ENCODE data around the gene ETF1.
"Not testable (repeated sequence)": the region's sequence is repeated elsewhere in the genome, so short reads cannot be mapped to it uniquely, and the experiment has no call there.

Gene ETF1

DNA sequence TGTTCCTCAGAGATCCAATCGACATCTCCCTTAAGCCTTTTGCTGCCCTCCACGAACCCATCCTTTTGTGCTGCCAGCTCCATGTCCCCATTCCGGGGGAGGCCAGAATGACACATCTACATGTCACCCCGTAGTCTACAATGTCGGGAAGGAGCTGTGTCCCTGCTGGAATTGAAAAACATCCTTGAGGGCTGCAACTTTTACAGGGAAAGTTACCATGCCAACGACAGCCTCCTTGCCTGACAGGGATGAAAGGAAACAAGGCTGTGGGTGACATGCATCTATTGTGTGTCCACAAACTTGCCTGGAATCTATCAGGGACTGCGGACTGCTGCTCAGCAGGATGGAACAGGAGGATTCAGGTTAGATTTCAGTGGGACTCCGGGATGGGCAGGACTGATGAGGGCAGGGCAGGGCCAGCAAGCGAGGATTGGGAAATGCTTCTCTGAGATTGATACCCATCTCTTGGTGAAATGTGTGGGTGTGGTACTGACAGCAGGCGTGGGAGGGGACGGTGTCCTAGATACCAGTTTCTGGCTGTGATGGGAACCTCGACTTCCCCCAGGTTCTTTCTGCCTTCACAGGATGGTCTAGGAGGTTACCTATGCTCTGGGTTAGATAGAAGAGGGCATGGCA, 52.3 kb downstream of the ETF1 start:
- no peak for DNase-seq (ENCODE audit: low read depth)
- no peak overlapping the region for H3K4me3 ChIP-seq (ENCODE audit: low read length)
- TF ChIP-seq, protein P1, sequence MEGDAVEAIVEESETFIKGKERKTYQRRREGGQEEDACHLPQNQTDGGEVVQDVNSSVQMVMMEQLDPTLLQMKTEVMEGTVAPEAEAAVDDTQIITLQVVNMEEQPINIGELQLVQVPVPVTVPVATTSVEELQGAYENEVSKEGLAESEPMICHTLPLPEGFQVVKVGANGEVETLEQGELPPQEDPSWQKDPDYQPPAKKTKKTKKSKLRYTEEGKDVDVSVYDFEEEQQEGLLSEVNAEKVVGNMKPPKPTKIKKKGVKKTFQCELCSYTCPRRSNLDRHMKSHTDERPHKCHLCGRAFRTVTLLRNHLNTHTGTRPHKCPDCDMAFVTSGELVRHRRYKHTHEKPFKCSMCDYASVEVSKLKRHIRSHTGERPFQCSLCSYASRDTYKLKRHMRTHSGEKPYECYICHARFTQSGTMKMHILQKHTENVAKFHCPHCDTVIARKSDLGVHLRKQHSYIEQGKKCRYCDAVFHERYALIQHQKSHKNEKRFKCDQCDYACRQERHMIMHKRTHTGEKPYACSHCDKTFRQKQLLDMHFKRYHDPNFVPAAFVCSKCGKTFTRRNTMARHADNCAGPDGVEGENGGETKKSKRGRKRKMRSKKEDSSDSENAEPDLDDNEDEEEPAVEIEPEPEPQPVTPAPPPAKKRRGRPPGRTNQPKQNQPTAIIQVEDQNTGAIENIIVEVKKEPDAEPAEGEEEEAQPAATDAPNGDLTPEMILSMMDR (conservative IDR thresholded peaks at IDR 0.05; ENCODE audit: low read depth, low read length), result no peak

DNA sequence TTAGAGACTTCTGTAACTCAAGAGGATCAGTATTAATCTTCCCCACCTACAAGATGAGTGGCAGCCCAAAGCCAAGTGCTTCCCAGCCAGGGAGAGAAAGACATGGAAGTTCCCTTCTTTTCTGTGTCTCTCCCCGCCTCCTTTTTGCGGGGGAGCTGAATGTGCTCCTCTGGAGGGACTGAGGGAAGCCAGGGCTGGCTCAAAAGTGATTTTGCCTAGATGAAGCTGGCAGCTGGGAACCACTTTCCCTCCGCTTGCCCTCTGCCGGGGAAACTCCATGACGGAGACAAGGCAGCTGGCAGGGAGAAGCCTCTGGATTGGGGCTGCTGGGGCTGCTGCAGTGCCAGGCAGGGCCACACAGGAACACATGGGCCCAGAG, 53.4 kb downstream of the ETF1 start:
- no peak overlapping the region for H3K4me3 ChIP-seq (ENCODE audit: low read length)
- DNase-seq (ENCODE audit: low read depth), result no peak
- TF ChIP-seq, protein P1 (conservative IDR thresholded peaks at IDR 0.05; ENCODE audit: low read depth, low read length), result no peak

DNA sequence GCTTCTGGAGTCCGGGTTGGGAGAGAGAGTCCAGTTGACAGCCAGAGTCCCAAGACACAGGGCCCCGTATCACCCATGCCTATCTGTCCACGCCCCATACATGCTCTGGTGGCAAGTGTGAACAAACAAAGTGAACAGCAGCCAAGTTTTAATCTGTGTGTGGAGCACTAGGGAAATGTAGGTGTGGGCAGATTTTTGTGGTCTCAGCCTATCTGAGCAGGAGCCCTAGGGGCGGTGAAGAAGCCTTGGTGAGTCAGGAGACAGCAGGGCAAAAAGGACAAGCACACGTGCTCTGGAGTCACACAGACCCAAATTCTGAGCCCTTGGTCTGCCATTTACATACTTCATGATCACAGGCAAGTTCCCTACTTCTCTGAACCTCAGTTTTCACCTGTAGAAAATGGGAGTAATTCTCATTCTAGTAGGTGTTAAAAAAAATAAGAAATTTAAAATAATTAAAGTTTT, 54.5 kb downstream of the ETF1 start:
- TF ChIP-seq, protein P1 (conservative IDR thresholded peaks at IDR 0.05; ENCODE audit: low read depth, low read length), result no peak
- no peak for DNase-seq (ENCODE audit: low read depth)
- H3K4me3 ChIP-seq (ENCODE audit: low read length), result no peak overlapping the region

DNA sequence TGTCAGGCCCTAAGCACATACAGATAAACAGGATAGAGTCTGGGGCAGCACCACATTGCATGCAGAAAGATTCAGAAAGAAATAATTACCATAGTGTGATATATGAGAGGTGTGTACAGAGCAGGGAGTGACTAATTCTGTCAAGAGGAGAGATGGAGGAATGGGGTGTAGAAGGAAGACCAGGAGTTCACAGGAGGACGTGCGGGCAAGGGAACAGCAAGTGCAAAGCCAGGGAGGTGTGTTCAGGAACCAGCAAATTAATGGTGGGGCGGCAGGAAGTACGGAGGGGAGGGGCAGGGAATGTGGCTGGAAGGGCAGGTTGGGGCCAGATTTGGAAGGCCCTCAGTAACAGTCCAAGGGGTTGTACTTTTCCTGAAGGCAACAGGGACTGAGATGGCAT, 60.4 kb downstream of the ETF1 start:
- H3K4me3 ChIP-seq (ENCODE audit: low read length), result no peak overlapping the region
- TF ChIP-seq, protein P1 (conservative IDR thresholded peaks at IDR 0.05; ENCODE audit: low read depth, low read length), result no peak
- no peak for DNase-seq (ENCODE audit: low read depth)

DNA sequence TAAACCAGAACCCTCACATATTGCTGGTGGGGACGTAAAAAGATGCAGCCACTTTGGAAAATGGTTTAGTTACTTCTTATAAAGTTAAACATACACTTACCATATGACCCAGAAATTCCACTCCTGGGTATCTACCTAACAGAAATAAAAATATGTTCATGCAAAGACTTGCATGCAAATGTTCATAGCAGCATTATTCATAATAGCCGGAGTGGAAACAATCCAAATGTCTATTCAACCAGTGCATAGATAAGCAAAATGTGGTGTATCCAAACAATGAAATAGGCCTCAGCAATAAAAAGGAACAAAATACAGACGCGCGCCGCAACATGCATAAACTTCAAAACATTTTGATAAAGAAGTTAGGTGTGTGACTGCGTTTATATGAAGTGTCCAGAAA, 66.1 kb downstream of the ETF1 start:
- DNase-seq (ENCODE audit: low read depth), result no peak
- no peak overlapping the region for H3K4me3 ChIP-seq (ENCODE audit: low read length)
- TF ChIP-seq, protein P1 (conservative IDR thresholded peaks at IDR 0.05; ENCODE audit: low read depth, low read length), result no peak

DNA sequence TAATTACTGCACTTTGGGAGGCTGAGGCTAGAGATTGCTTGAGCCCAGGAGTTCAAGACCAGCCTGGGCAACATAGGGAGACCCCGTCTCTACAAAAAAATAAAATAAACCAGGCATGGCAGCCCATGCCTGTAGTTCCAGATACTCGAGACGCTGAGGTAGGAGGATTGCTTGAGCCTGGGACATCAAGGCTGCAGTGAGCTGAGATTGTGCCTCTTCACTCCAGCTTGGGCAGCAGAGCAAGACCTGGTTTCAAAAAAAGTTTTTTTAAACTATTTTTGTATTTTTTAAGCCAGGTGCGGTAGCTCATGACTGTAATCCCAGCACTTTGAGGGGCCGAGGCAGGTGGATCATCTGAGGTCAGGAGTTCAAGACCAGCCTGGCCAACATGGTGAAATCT, 69.9 kb downstream of the ETF1 start:
- H3K4me3 ChIP-seq (ENCODE audit: low read length); DNase-seq (ENCODE audit: low read depth): not testable (repeated sequence)

DNA sequence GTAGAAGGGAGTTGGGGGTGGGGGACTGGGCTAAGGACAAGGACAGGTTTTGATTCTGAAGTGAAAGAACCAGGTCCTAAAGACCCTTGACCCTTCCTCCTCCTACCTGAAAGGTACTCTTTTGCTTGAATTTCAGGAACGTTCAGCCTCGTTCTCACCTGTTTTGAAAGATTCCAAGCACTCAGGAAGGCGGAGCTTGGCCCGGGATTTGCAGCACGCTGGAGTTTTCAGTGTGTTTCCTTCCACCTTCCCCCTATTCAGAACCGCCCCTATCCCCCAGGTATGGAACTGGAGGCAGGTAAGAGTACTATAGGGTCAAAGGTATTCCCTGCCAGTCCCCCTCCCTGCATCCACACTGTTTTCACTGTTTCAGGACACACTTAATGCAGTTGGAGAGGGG, 70.7 kb downstream of the ETF1 start:
- TF ChIP-seq, protein P1 (conservative IDR thresholded peaks at IDR 0.05; ENCODE audit: low read depth, low read length), result no peak
- DNase-seq (ENCODE audit: low read depth), result no peak
- H3K4me3 ChIP-seq (ENCODE audit: low read length), result no peak overlapping the region

DNA sequence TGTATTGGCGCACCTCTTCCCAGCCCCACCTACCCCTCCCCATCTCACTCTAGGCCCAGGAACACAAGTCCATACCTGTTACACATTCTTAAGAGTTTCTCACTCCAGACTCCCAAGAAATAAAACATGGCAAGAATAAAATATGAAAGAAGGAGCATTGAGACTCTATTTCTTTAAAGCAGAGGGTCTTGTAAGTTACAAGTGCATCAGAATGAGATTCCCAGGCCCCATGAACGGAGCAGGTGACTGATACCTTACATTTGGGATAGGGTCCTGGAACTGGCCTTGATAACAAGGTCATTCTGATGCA, 72.0 kb downstream of the ETF1 start:
- TF ChIP-seq, protein P1 (conservative IDR thresholded peaks at IDR 0.05; ENCODE audit: low read depth, low read length), result no peak
- H3K4me3 ChIP-seq (ENCODE audit: low read length), result no peak overlapping the region
- DNase-seq (ENCODE audit: low read depth), result no peak
